HepG2 (cell line): ENCODE data around the gene TMF1. TPM values are rescaled to one million over a fixed set of nuclear protein-coding genes. Genes with fewer than 3 reads are reported as not detected.

Experiments used
- CENPBD1 ChIP-seq: sonication (generic); formaldehyde crosslinking; IDR thresholded peaks from 2 replicates; pipeline ENCODE4 v1.8.0; 2022; ENCODE audit warnings: missing genetic modification reagents, low read depth, mild to moderate bottlenecking, borderline replicate concordance
- DBP ChIP-seq: sonication (generic); formaldehyde crosslinking; IDR thresholded peaks from 2 replicates; pipeline ENCODE4 v1.4.0; 2020; ENCODE audit warnings: missing genetic modification reagents; ENCODE audit errors: not compliant biosample characterization
- EED ChIP-seq: sonication (generic); formaldehyde crosslinking; IDR thresholded peaks from 2 replicates; pipeline ENCODE4 v1.5.0; 2020; ENCODE audit warnings: mild to moderate bottlenecking, missing genetic modification reagents
- ELF4 ChIP-seq: sonication (generic); formaldehyde crosslinking; IDR thresholded peaks from 2 replicates; pipeline ENCODE4 v1.5.0; 2020; ENCODE audit warnings: missing genetic modification reagents, mild to moderate bottlenecking, moderate library complexity, borderline replicate concordance
- ERF ChIP-seq: IDR thresholded peaks from 2 replicates; pipeline ENCODE4 v1.6.1; 2018; ENCODE audit warnings: missing biosample characterization, missing genetic modification reagents
- FOXK1 ChIP-seq: sonication (generic); formaldehyde crosslinking; IDR thresholded peaks from 2 replicates; pipeline ENCODE4 v1.4.0; 2020; ENCODE audit warnings: low read depth, missing genetic modification reagents, borderline replicate concordance
- IKZF1 ChIP-seq: fragments of 450-650 bp; IDR thresholded peaks from 2 replicates; pipeline ENCODE4 v1.7.1; 2016
- KDM2A ChIP-seq: sonication (generic); formaldehyde crosslinking; IDR thresholded peaks from 2 replicates; pipeline ENCODE4 v1.4.0; 2020; ENCODE audit warnings: low read depth, missing genetic modification reagents, borderline replicate concordance
- MYPOP ChIP-seq: sonication (generic); formaldehyde crosslinking; IDR thresholded peaks from 2 replicates; pipeline ENCODE4 v1.8.1; 2023; ENCODE audit warnings: mild to moderate bottlenecking, moderate library complexity, missing genetic modification reagents
- NFIC ChIP-seq: IDR thresholded peaks from 2 replicates; pipeline ENCODE4 v1.6.1; 2012; ENCODE audit warnings: mild to moderate bottlenecking, low read length, inconsistent platforms
- PAXIP1 ChIP-seq: sonication (generic); formaldehyde crosslinking; conservative IDR thresholded peaks from 2 replicates; pipeline ENCODE4 v1.4.0; 2020; ENCODE audit warnings: mild to moderate bottlenecking, missing genetic modification reagents, moderate library complexity
- PLSCR1 ChIP-seq: sonication (generic); formaldehyde crosslinking; IDR thresholded peaks from 2 replicates; pipeline ENCODE4 v1.5.0; 2020; ENCODE audit warnings: missing genetic modification reagents, mild to moderate bottlenecking, borderline replicate concordance
- PRDM10 ChIP-seq: sonication (generic); formaldehyde crosslinking; IDR thresholded peaks from 2 replicates; pipeline ENCODE4 v1.4.0; 2020; ENCODE audit warnings: low read depth, missing genetic modification reagents
- SP1 ChIP-seq, 2 experiments: fragments of 450-650 bp in 1 of 2; sonication (generic) in 1 of 2; formaldehyde crosslinking in 1 of 2; IDR thresholded peaks; 2 replicates each; pipeline versions ENCODE4 v1.4.0 to v1.6.1; 2016 to 2020; ENCODE audit warnings: missing genetic modification reagents in 1 of 2
- TAF1 ChIP-seq: sonication (generic); formaldehyde crosslinking; IDR thresholded peaks from 2 replicates; pipeline ENCODE4 v1.4.0; 2020; ENCODE audit warnings: missing genetic modification reagents
- ZNF10 ChIP-seq: sonication (generic); formaldehyde crosslinking; IDR thresholded peaks from 2 replicates; pipeline ENCODE4 v1.4.0; 2020; ENCODE audit warnings: mild to moderate bottlenecking, low read depth, missing genetic modification reagents, borderline replicate concordance
- ZNF720 ChIP-seq: sonication (generic); formaldehyde crosslinking; IDR thresholded peaks from 2 replicates; pipeline ENCODE4 v1.4.0; 2020; ENCODE audit warnings: missing genetic modification reagents
- ZSCAN25 ChIP-seq: sonication (generic); formaldehyde crosslinking; IDR thresholded peaks from 2 replicates; pipeline ENCODE4 v1.8.0; 2022; ENCODE audit warnings: mild to moderate bottlenecking, missing genetic modification reagents
- polyA plus RNA-seq, 8 experiments: library from polyadenylated mRNA; depleted of rRNA in 3 of 8; stranded (reverse) in 7 of 8; unstranded in 1 of 8; fragments of >200 nt; fragmentation: Illumina TruSeq in 4 of 8; extraction: Trizol in 4 of 8; gene quantifications; 2 replicates each; pipeline versions ENCODE4 v1.2.1 to v1.2.3, GENCODE V29; 2011 to 2016; ENCODE audit warnings: low read depth in 4 of 8, missing spikeins in 1 of 8, mixed read lengths in 1 of 8; ENCODE audit not compliant: insufficient read depth in 1 of 8
- total RNA-seq, 5 experiments: library from RNA; depleted of rRNA; stranded (reverse); fragments of >200 nt; fragmentation: Illumina TruSeq; extraction: Trizol; gene quantifications; 2 replicates each; pipeline ENCODE4 v1.2.3, GENCODE V29; 2016; ENCODE audit warnings: low read depth in 1 of 5

Gene TMF1
- total and polyA plus RNA-seq, 2 of the 13 experiments (the other 11 are each of a cell fraction or from before 2014, with no cell fraction given) = 12.1 to 38.4 TPM

- peak; percentile 46; the same call in 1 of the 2 replicates for TF ChIP-seq PAXIP1 (CRISPR knock-in tag)
- TF ChIP-seq ZNF10 (CRISPR knock-in tag) = no peak
- TF ChIP-seq IKZF1 = no peak
- no peak for TF ChIP-seq PRDM10 (CRISPR knock-in tag)
- TF ChIP-seq DBP (CRISPR knock-in tag) = no peak
- TF ChIP-seq TAF1 (CRISPR knock-in tag) = peak; percentile 85
- 0 out of 2 replicates have a peak, but pooled peaks have one; percentile 55 for TF ChIP-seq MYPOP (CRISPR knock-in tag)
- TF ChIP-seq KDM2A = peak; percentile 98
- TF ChIP-seq ZSCAN25 = no peak
- no peak; the same call in 1 of the 2 replicates for TF ChIP-seq ERF (CRISPR knock-in tag)
- TF ChIP-seq PLSCR1 (CRISPR knock-in tag) = no peak
- TF ChIP-seq NFIC = no peak
- no peak for TF ChIP-seq CENPBD1 (CRISPR knock-in tag)
- TF ChIP-seq FOXK1 (CRISPR knock-in tag) = peak; percentile 79; the same call in 1 of the 2 replicates
- TF ChIP-seq SP1 (IDR thresholded peaks at IDR 0.05) = no peak
- no peak for TF ChIP-seq SP1 (CRISPR knock-in tag; IDR thresholded peaks at IDR 0.05)
- TF ChIP-seq ELF4 (CRISPR knock-in tag) = peak; percentile 91; the same call in 1 of the 2 replicates
- no peak for TF ChIP-seq ZNF720 (CRISPR knock-in tag)
- peak; percentile 90 for TF ChIP-seq EED (CRISPR knock-in tag)
Observed at GRCh38 chr3:69051756-69052471, at the start of gene TMF1 (continued).
